Hepatocyte (in vitro differentiated cells): ENCODE measurements around the gene HOXD12.

ENCODE experiments used
- CTCF ChIP-seq: fragments of 200-600 bp; sonication (generic); IDR thresholded peaks from 2 replicates; pipeline ENCODE4 v1.5.1; 2016; ENCODE audit warnings: antibody characterized with exemption, mild to moderate bottlenecking; ENCODE audit not compliant: poor library complexity
- EZH2 ChIP-seq: fragments of 200-600 bp; sonication (generic); IDR thresholded peaks from 2 replicates; pipeline ENCODE4 v1.6.1; 2016; ENCODE audit warnings: antibody characterized with exemption, mild to moderate bottlenecking, borderline replicate concordance

- TF ChIP-seq CTCF (no peak), EZH2 (no peak)
Observed at GRCh38 chr2:176075481-176075880, 24.1 kb upstream of the HOXD12 start.
